Natural killer cell (primary cell): ENCODE results near the gene HMX2. TPM values are rescaled to one million over a fixed set of nuclear protein-coding genes. Genes with fewer than 3 reads are reported as not detected.

ENCODE experiments used
- ATAC-seq, 3 donors: fragments of 150-1000 bp in 2 of 3; fragments of 200-7000 bp in 1 of 3; cut with Tn5 transposase; 1 replicate in 1 of 3; 2 replicates in 2 of 3; pipeline ENCODE4 v1.10.0; 2021; ENCODE audit warnings: mild to moderate bottlenecking in 2 of 3, moderate library complexity in 2 of 3
- DNase-seq, 2 donors: peaks; one replicate each; pipeline versions ENCODE4 v3.0.0 to v3.0.0-alpha.2; 2013 to 2021; ENCODE audit warnings: mixed read lengths in 1 of 2
- H3K27ac ChIP-seq: one replicate; pipeline ENCODE4 v1.5.1; 2013; ENCODE audit warnings: mild to moderate bottlenecking, low read length
- H3K27me3 ChIP-seq: one replicate; pipeline ENCODE4 v1.6.1; 2013; ENCODE audit warnings: low read length; ENCODE audit not compliant: control insufficient read depth, insufficient read depth
- H3K36me3 ChIP-seq: one replicate; pipeline ENCODE4 v1.6.1; 2013; ENCODE audit warnings: low read length; ENCODE audit not compliant: control insufficient read depth, insufficient read depth
- H3K4me1 ChIP-seq: one replicate; pipeline ENCODE4 v1.6.1; 2013; ENCODE audit warnings: low read length; ENCODE audit not compliant: control insufficient read depth, insufficient read depth
- H3K4me3 ChIP-seq: one replicate; pipeline ENCODE4 v1.5.1; 2013; ENCODE audit warnings: low read length
- H3K9me3 ChIP-seq: one replicate; pipeline ENCODE4 v1.6.1; 2013; ENCODE audit warnings: low read length; ENCODE audit not compliant: control insufficient read depth, insufficient read depth
- H3K27ac Mint-ChIP-seq, 2 donors: one replicate each; pipeline ENCODE4 v1.8.0; 2022; ENCODE audit warnings: mild to moderate bottlenecking in 2 of 2, mixed read lengths in 2 of 2, moderate library complexity in 1 of 2
- H3K27me3 Mint-ChIP-seq, 2 donors: one replicate each; pipeline ENCODE4 v1.8.0; 2022; ENCODE audit warnings: low read depth in 2 of 2, mixed read lengths in 2 of 2
- H3K36me3 Mint-ChIP-seq: one replicate; pipeline ENCODE4 v1.8.0; 2022; ENCODE audit warnings: mixed read lengths
- H3K4me1 Mint-ChIP-seq, 2 donors: one replicate each; pipeline ENCODE4 v1.8.0; 2022; ENCODE audit warnings: mixed read lengths in 2 of 2
- H3K4me3 Mint-ChIP-seq: one replicate; pipeline ENCODE4 v1.8.0; 2022; ENCODE audit warnings: mild to moderate bottlenecking, moderate library complexity, mixed read lengths
- H3K9me3 Mint-ChIP-seq, 2 donors: one replicate each; pipeline ENCODE4 v1.8.0; 2022; ENCODE audit warnings: mixed read lengths in 2 of 2
- CTCF ChIP-seq: fragments of 200-600 bp; IDR thresholded peaks from one replicate; pipeline ENCODE4 v1.8.0; 2022; ENCODE audit warnings: antibody characterized with exemption
- WGBS: methylation state at CpG from one replicate; pipeline ENCODE4 v1.1.7; 2013; ENCODE audit warnings: missing lambda C conversion rate; ENCODE audit not compliant: insufficient coverage; 5-methylcytosine and 5-hydroxymethylcytosine counted together
- intact Hi-C: fragments of 100-400 bp; cut with micrococcal nuclease; formaldehyde crosslinking; loops from one replicate; pipeline ENCODE4 v1.14.2; 2022
- total RNA-seq, 4 donors: library from RNA; stranded (reverse); fragments of 120-200 nt in 1 of 4; gene quantifications; one replicate each; pipeline versions ENCODE4 v1.2.3 to v1.2.4, GENCODE V29; 2013 to 2022

Gene HMX2
- total RNA-seq, 3 donors from 2014 or later (not counting 1 experiment from before 2014, with no cell fraction given) = not detected

- Histone ChIP-seq H3K27ac (no peak overlapping the region), H3K27me3 (peaks cover 83% of the 10 kb centered on the region), H3K9me3 (no peaks in the 10 kb centered on the region), H3K4me1 (peaks cover 41% of the 10 kb centered on the region), H3K4me3 (no peak overlapping the region), H3K36me3 (no peaks in the 10 kb centered on the region)
- peak in 1 of 2 donors; percentile 44 for DNase-seq
- no peak for TF ChIP-seq CTCF
- no peaks in the 10 kb centered on the region for H3K36me3 Mint-ChIP-seq
- H3K9me3 Mint-ChIP-seq = no peaks in the 10 kb centered on the region
- no peak overlapping the region for H3K27ac Mint-ChIP-seq
- H3K4me3 Mint-ChIP-seq = no peak overlapping the region
- H3K4me1 Mint-ChIP-seq = peaks cover 7 to 21% of the 10 kb centered on the region in 2 donors
- intact Hi-C loops = no loop called here
- ATAC-seq = no peak
- H3K27me3 Mint-ChIP-seq = peaks cover 73 to 77% of the 10 kb centered on the region in 2 donors
- WGBS = 5% methylated on average over 29 of the region's 29 CpGs
These were observed 3.0 kb upstream of the HMX2 start for GRCh38 chr10:123144697-123145541.

- intact Hi-C loops = no loop called here
- no peak overlapping the region for H3K27ac Mint-ChIP-seq
- no peaks in the 10 kb centered on the region for H3K36me3 ChIP-seq
- H3K9me3 ChIP-seq = no peaks in the 10 kb centered on the region
- no peak overlapping the region for H3K4me3 ChIP-seq
- peaks cover 71 to 73% of the 10 kb centered on the region in 2 donors for H3K27me3 Mint-ChIP-seq
- ATAC-seq (no peak), DNase-seq (no peak)
- 10% methylated on average over 14 of the region's 14 CpGs for WGBS
- no peak overlapping the region for H3K4me3 Mint-ChIP-seq
- no peaks in the 10 kb centered on the region for H3K9me3 Mint-ChIP-seq
- peaks cover 7 to 24% of the 10 kb centered on the region in 2 donors for H3K4me1 Mint-ChIP-seq
- H3K4me1 ChIP-seq = peaks cover 47% of the 10 kb centered on the region
- peaks cover 83% of the 10 kb centered on the region for H3K27me3 ChIP-seq
- H3K36me3 Mint-ChIP-seq = no peaks in the 10 kb centered on the region
- no peak overlapping the region for H3K27ac ChIP-seq
- no peak for TF ChIP-seq CTCF
These were observed 2.4 kb upstream of the HMX2 start for GRCh38 chr10:123145542-123146012.

GRCh38 chr10:123146013-123146893 lies 1.7 kb upstream of the HMX2 start:
- peak in 1 of 2 donors; percentile 27 for DNase-seq
- intact Hi-C loops = no loop called here

More at GRCh38 chr10:123146013-123146893, 1.7 kb upstream of the HMX2 start:
- no peak for TF ChIP-seq CTCF
- Mint-ChIP-seq H3K4me1 (peaks cover 7 to 24% of the 10 kb centered on the region in 2 donors), H3K27me3 (peaks cover 66 to 71% of the 10 kb centered on the region in 2 donors), H3K4me3 (no peak overlapping the region), H3K9me3 (no peaks in the 10 kb centered on the region), H3K27ac (no peak overlapping the region), H3K36me3 (no peaks in the 10 kb centered on the region)
- no peaks in the 10 kb centered on the region for H3K9me3 ChIP-seq
- H3K27me3 ChIP-seq = peaks cover 84% of the 10 kb centered on the region
- H3K36me3 ChIP-seq = no peaks in the 10 kb centered on the region
- WGBS = 4% methylated on average over 59 of the region's 59 CpGs
- H3K27ac ChIP-seq = no peak overlapping the region
- no peak for ATAC-seq
- H3K4me3 ChIP-seq = no peak overlapping the region
- H3K4me1 ChIP-seq = peaks cover 54% of the 10 kb centered on the region
